ENCODE results near the gene TAB2. TPM values are rescaled to one million over a fixed set of nuclear protein-coding genes. Genes with fewer than 3 reads are reported as not detected.

TAB2 gene
- total RNA-seq, 1 experiment from 2014 or later: 55.6 TPM

- TF ChIP-seq HMGXB4 (CRISPR knock-in tag; IDR thresholded peaks at IDR 0.05): no peak
These were observed 77.7 kb downstream of the TAB2 start (continued) for GRCh38 chr6:149395185-149395584.

GRCh38 chr6:149397384-149397783 lies 79.9 kb downstream of the TAB2 start:
- Mint-ChIP-seq H3K27ac (no peak overlapping the region), H3K36me3 (peaks cover 29% of the 10 kb centered on the region), H3K27me3 (ENCODE audit: low read depth) (no peaks in the 10 kb centered on the region), H3K4me1 (peaks cover 8% of the 10 kb centered on the region; the same call in 1 of the 2 replicates), H3K4me3 (no peak overlapping the region), H3K9me3 (no peaks in the 10 kb centered on the region)
- ChIA-PET POLR2A (interaction anchor here (0.6 kb wide), 1 partner anchor 1086 kb away, joined by 5 read pairs; no protein-coding TSS in a partner anchor), CTCF (interaction anchor here (1.1 kb wide), 1 partner anchor 35 kb away, joined by 3 read pairs; no protein-coding TSS in a partner anchor)
- ATAC-seq: no peak
- DNase-seq (ENCODE audit: low spot score): no peak
- TF ChIP-seq ZNF121 (CRISPR knock-in tag; IDR thresholded peaks at IDR 0.05) (no peak), ZNF138 (CRISPR knock-in tag; conservative IDR thresholded peaks at IDR 0.05) (no peak), ZNF423 (CRISPR knock-in tag; IDR thresholded peaks at IDR 0.05) (no peak)

- Mint-ChIP-seq H3K9me3 (no peaks in the 10 kb centered on the region), H3K4me3 (no peak within 1 kb of the TSS), H3K27ac (no peak within 1 kb of the TSS; the same call in 1 of the 2 replicates), H3K4me1 (peaks cover 8% of the 10 kb centered on the region; the same call in 1 of the 2 replicates), H3K27me3 (ENCODE audit: low read depth) (no peaks in the 10 kb centered on the region), H3K36me3 (peaks cover 41% of the 10 kb centered on the region)
- ATAC-seq (no peak), DNase-seq (ENCODE audit: low spot score) (no peak)
- POLR2A ChIA-PET: no interaction called here
- CTCF ChIA-PET: no interaction called here
- no peak for TF ChIP-seq PREB (CRISPR knock-in tag; IDR thresholded peaks at IDR 0.05; ENCODE audit: borderline replicate concordance)
- no peak for TF ChIP-seq MLX (CRISPR knock-in tag; IDR thresholded peaks at IDR 0.05)
- no peak for TF ChIP-seq CDX4 (CRISPR knock-in tag; IDR thresholded peaks at IDR 0.05; ENCODE audit: borderline replicate concordance)
- TF ChIP-seq ZBTB21 (CRISPR knock-in tag; IDR thresholded peaks at IDR 0.05; ENCODE audit: borderline replicate concordance): no peak
- TF ChIP-seq ARID4B (CRISPR knock-in tag; IDR thresholded peaks at IDR 0.05; ENCODE audit: borderline replicate concordance): no peak
- no peak for TF ChIP-seq FOXJ3 (CRISPR knock-in tag; IDR thresholded peaks at IDR 0.05; ENCODE audit: borderline replicate concordance)
- no peak for TF ChIP-seq CREM (CRISPR knock-in tag; IDR thresholded peaks at IDR 0.05)
- no peak for TF ChIP-seq TCF7 (CRISPR knock-in tag; IDR thresholded peaks at IDR 0.05; ENCODE audit: low read depth)
- TF ChIP-seq SMAD3 (CRISPR knock-in tag; IDR thresholded peaks at IDR 0.05; ENCODE audit: borderline replicate concordance): no peak
- TF ChIP-seq ZNF121 (CRISPR knock-in tag; IDR thresholded peaks at IDR 0.05): no peak
- no peak for TF ChIP-seq PRDM15 (CRISPR knock-in tag; IDR thresholded peaks at IDR 0.05)
- no peak for TF ChIP-seq ZMAT4 (CRISPR knock-in tag; IDR thresholded peaks at IDR 0.05)
These were observed 82.5 kb downstream of the TAB2 start, which contains the start of gene SUMO4 for GRCh38 chr6:149400050-149400449. TSS of gene SUMO4 (plus strand) at chr6:149400262. CDS start at chr6:149400392, 130 bp downstream.

All from WTC11 (cell line).